Stimulated activated CD4-positive, alpha-beta T cell treated with anti-CD3 and anti-CD28 coated beads, Interleukin-12 subunit alpha, Interleukin-12 subunit beta, amount 100 ng/mL, for 4 hours (primary cell): ENCODE data around the gene C13orf42.
"Not testable (repeated sequence)": the region's sequence is repeated elsewhere in the genome, so short reads cannot be mapped to it uniquely, and the experiment has no call there.

Source experiments
- DNase-seq: peaks from one replicate; pipeline ENCODE4 v3.0.0-alpha.2; 2020

Gene C13orf42

GRCh38 chr13:51118809-51119431, 7.8 kb upstream of the C13orf42 start:
- no peak for DNase-seq

DNA sequence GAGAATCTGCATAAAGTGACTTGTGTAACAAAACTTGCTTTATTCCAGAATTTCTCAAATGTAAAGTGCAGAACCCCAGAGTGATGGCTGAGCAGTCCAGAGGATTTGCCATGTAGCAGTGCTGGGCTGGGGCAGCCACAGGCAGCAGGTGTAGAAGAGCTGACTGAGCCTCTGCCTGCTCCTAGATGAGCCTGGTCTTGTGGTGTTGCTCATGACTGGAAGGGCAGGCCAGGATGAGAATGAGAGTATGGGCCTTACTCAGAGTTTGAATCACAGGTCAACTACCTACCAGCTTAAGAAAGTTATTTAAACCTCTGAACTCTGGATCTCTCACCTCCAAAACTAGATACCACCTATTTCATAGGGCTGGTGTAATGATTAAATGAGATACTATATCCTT, 2.9 kb upstream of the C13orf42 start:
- no peak for DNase-seq

GRCh38 chr13:51113186-51113881, 2.3 kb upstream of the C13orf42 start:
- DNase-seq: no peak

DNA sequence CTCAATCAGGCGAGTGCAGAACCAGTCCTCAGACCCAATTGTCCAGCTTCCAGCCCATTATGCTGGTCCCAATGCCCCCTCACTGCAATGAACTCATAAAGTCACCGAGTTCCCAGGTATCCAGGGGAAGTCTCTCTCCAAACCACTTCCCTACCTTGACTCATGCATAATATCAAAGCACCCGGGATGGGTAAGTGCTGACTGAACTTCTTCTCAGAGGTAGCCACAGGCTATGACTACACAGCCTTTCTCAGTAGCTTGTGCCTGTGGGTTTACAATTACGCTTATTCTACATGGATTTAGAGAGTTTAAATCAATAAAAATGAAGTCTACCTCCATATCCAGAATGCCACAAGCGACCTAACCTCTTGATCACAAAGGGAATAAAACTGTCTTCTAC, 1.7 kb upstream of the C13orf42 start:
- no peak for DNase-seq

- DNase-seq: no peak
These were observed 923 bp upstream of the C13orf42 start for GRCh38 chr13:51111997-51112396.

- DNase-seq: no peak
These were observed 3.1 kb downstream of the C13orf42 start for GRCh38 chr13:51107996-51108395.

- DNase-seq: no peak
These were observed 6.0 kb downstream of the C13orf42 start for GRCh38 chr13:51105046-51105445.

DNA sequence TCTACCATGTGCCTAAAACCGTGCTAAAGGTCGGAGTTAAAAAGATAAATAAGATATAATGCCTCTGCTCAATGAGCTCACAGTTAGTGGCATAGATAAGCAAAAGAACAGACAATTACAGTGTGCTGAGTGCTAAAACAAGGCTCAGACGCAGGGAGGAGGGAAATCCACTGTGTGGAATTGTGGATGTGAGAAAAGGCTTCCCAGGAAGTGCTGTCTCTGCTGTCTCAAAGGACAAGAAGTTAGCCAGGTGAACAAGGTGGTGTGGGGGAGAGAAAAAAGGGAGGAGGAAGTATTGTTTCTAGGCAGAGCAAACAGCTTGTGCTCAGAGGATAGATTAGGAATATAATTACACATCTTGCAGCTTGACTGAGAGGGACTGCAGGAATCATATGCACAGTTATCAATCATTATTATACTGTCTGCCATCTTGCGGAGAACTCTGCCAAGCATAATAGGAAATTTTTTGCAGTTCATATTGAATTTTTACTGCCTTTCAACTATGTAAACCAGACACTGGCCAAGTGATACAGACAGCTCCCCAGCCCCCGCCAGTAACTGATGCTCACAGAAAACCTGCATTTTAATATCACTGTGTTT, 9.3 kb downstream of the C13orf42 start:
- DNase-seq: no peak

DNA sequence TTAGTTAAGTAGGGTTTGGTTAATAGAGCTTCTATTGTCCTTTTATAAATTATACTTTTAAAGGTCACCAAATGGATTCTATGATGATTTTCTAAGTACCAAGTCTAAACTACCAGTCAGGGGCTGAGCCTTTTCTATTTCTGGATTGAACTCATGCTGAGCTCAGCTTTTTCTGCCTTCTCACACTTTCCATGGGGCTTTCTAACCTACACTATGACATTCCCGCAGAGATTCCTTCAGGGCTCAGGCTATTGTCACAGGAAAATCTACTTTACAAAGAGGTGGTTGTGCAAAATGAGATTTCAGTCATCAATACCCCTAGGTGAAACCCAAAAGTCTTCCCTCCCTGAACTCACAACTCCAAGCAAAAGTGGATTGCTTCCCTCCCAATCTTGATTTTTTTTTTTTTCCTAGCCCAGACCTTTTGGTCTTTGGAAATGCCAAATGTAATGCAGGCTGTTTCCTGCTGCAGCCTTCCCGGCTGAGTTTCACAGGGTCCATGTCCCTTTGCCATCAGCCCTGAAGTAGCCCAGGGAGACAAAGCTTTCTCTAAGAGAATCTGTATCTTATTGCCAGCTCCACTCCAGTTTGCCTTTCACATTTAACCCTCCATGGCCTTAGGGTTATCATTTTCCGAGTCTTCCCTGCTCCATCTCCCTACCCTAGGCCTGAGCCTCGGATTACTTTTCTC, 13.6 kb downstream of the C13orf42 start:
- DNase-seq: no peak

DNA sequence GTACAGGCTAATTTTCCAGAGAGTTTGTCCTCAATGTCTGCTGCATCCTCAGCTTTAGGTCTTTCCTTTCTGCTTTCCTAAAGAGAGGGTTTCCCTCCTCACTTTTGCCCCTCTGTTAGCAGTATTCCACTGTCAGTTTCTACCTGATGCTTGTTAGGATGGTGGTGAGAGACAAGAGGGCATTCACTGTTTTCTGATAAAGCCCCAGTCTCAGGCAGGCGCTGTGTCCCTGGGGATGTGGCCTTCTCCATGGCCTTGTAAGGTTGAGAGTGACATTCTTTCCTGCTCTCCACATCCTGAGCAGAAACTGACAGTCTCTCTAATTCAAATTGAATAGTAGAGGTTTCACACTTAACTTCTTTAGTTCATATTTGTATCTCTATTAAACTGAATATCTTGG, 14.9 kb downstream of the C13orf42 start:
- DNase-seq: no peak

DNA sequence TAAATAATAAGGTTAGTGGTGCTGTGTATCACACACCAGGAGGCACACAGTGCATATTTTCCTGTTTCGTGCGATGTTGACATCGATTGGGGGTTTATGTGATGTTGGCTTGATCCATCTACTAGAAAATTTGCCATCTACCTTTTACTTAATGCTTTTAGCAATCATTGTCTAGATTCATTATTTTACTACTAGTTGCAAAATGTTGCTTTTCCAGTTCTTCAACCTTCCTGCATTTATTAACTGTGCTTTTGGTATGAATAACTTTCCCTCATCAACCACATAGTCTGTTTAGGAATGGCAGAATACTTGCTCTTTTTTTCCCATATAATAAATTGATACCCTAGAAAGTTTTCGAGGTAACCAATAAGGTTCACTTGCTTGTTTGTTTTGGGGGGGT, 17.5 kb downstream of the C13orf42 start:
- no peak for DNase-seq

DNA sequence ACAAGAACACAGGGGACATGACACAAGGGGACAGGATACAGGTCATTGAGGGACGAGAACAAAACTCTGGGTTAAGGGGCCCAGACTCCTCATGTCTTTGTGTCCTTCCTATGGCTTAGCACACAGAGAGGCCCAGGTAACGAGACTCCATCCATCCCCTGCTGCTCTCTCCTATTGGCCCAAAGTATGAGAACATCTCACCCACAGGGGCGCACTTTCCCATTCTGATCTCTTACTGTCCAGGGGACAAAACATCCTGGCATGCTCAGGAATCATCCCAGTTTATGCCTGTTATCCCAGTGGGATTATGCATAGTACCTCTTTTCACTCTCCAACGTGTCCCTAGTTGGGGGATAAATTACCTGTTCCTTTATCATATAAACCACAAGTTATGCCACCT, 19.2 kb downstream of the C13orf42 start:
- no peak for DNase-seq

DNA sequence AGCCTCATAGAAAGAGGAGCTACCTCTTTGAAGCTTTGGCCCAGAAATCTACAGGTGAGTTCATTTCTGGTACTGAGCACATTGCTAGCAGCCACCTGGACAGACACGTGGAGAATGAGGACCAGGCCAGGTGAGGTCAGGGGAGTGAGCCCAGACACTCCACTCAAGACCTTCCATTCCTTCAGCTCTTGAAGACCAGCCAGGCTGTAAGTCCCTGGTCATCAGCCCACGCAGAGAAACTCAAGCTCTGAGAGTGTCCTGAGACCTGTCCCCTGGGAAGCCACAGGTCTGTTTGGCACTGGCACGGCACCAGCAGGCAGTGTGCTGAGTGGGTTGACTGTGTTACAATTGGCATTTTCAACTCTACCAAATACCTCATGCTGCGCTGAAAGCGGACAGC, 27.4 kb downstream of the C13orf42 start:
- no peak for DNase-seq

GRCh38 chr13:51080478-51081065, 30.5 kb downstream of the C13orf42 start:
- DNase-seq: not testable (repeated sequence)

DNA sequence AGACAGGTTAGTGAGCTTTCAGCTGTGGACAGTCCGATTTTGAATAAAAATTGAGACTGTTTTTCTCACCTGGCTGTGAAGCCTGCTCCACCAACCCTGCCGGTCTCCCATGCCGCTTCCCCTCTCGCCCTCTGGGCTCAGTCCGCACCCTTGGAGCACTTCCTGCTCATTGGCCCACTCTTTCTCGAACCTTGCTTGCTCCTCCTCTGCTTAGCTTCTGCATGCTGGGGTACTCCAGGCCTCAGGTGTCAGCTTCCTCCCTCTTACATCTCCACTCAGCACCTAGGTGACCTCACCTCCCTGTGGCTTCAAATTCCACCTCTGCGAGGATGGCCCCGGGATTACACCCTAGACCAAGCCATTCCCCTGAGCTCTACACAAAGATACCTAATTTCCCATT, 39.6 kb downstream of the C13orf42 start:
- no peak for DNase-seq

DNA sequence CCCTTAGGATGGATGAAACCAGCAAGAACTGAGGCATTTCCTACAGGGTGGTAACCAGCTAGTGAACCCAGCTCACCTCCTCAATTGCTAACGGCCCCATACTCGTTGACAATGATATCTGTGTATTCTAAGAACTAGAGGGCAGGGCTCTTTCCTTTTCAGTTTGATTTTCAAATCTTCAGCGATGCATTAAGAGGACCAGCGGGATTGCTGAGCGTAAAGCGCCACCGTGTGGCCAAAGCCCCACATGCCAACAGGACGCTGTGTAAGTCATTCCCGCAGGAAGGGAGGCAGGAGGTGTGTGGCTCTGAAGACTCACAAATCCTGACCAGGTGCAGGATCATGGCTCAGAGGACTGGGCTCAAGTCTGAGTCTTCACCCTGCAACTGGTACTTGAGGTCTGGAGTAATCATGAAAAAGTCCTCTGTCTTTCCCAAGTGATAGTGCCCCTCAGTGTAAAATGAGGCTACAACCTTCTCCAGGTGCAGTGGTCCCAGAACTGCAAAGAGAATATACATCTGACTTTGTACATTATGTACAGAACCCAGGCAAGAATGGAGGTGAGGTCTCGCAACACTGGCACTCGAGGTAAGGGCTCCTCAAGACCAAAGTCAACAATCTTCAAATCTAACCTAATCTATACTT, 40.9 kb downstream of the C13orf42 start:
- DNase-seq: peak; percentile 76

GRCh38 chr13:51068501-51068900, 42.6 kb downstream of the C13orf42 start:
- no peak for DNase-seq

- DNase-seq: no peak
These were observed 43.4 kb downstream of the C13orf42 start for GRCh38 chr13:51067706-51068105.

DNA sequence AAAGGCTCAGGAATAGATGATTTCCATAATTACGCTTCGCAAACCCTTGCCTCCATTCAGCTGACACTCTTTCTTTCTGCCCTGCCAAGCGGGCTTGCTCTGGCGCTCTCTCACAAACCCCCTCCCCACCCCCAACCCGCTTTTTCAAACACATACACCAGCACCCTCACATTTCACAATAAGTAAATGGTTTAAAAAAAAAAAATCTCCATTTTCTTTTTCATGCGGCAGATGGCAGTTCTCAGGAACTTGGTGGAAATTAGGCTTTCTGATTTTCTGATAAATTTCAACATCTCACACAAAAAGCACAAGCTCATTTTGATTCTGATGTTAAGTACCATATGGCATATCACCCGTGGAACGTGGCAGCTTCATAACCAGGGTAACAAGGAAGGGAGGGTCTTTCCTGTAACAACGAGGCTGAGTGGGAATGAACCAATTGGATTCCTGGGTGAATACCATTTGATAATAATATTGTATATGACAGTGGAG, 43.8 kb downstream of the C13orf42 start:
- no peak for DNase-seq

- no peak for DNase-seq
These were observed 44.8 kb downstream of the C13orf42 start for GRCh38 chr13:51066091-51066831.

GRCh38 chr13:51065372-51066090, 45.5 kb downstream of the C13orf42 start:
- no peak for DNase-seq
